Sigmoid colon (tissue), 3 donors: Measurements from ENCODE around the gene UBXN7.
"Not testable (repeated sequence)": the region's sequence is repeated elsewhere in the genome, so short reads cannot be mapped to it uniquely, and the experiment has no call there.

Experiments used
- CTCF ChIP-seq, 4 experiments: fragments of 450-650 bp in 3 of 4; fragments of 200-600 bp in 1 of 4; IDR thresholded peaks; one replicate each; pipeline ENCODE4 v1.5.1; 2016 to 2019; ENCODE audit warnings: antibody characterized with exemption in 4 of 4, mild to moderate bottlenecking in 3 of 4, moderate library complexity in 2 of 4
- POLR2A ChIP-seq, 2 donors: fragments of 450-650 bp; IDR thresholded peaks; one replicate each; pipeline ENCODE4 v1.6.1; 2016; ENCODE audit warnings: antibody characterized with exemption in 2 of 2, mild to moderate bottlenecking in 2 of 2, moderate library complexity in 2 of 2

DNA sequence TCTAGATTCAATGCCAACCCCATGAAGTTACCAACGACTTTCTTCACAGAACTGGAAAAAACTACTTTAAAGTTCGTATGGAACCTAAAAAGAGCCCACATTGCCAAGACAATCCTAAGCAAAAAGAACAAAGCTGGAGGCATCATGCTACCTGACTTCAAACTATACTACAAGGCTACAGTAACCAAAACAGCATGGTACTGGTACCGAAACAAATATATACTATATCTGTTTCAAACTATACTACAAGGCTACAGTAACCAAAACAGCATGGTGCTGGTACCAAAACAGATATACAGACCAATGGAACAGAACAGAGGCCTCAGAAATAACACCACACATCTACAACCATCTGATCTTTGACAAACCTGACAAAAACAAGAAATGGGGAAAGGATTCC is 45.4 kb downstream of the UBXN7 start:
- not testable (repeated sequence) for TF ChIP-seq POLR2A, CTCF (IDR thresholded peaks at IDR 0.05)
